ENCODE measurements around the gene SCGB1C1. TPM values are rescaled to one million over a fixed set of nuclear protein-coding genes. Genes with fewer than 3 reads are reported as not detected.

The SCGB1C1 gene
- total RNA-seq, 1 experiment from 2014 or later = not detected

GRCh38 chr11:210803-211180 is 17.9 kb downstream of the SCGB1C1 start:
- no TSS peak for BruUV-seq (replicated peaks)
- no peak overlapping the region for H2AFZ ChIP-seq (ENCODE audit: low read depth, low read length, poor library complexity, severe bottlenecking)
- H3K4me3 ChIP-seq (replicated peaks in 1 of 2; ENCODE audit: low read depth in 1 of 2, low read length in 2 of 2) = no peak overlapping the region
- H3K27me3 ChIP-seq (ENCODE audit: insufficient read depth, low read length) = no peaks in the 10 kb centered on the region
- peaks cover 39 to 50% of the 10 kb centered on the region in 2 experiments for H3K36me3 ChIP-seq (ENCODE audit: control insufficient read depth in 1 of 2, insufficient read depth in 2 of 2, low read length in 2 of 2)
- no peak overlapping the region for H3K4me2 ChIP-seq (ENCODE audit: low read length)
- no peak overlapping the region for H3K9ac ChIP-seq (ENCODE audit: low read length)
- H3K9me2 ChIP-seq (ENCODE audit: insufficient read depth) = no peaks in the 10 kb centered on the region
- H3K4me1 ChIP-seq (ENCODE audit: control insufficient read depth in 1 of 2, insufficient read depth in 2 of 2, low read length in 2 of 2) = peaks cover 14 to 20% of the 10 kb centered on the region in 2 experiments
- no peak for TF ChIP-seq REST (IDR thresholded peaks at IDR 0.05; ENCODE audit: low read depth)
- no peak for TF ChIP-seq SRF (IDR thresholded peaks at IDR 0.05; ENCODE audit: low read depth)
- no peak for TF ChIP-seq JUND (IDR thresholded peaks at IDR 0.05)
- no peak for TF ChIP-seq CEBPB (IDR thresholded peaks at IDR 0.05; ENCODE audit: low read depth)
- TF ChIP-seq FOSL1 (IDR thresholded peaks at IDR 0.05; ENCODE audit: low read depth) = no peak
- no peak for TF ChIP-seq YY1 (IDR thresholded peaks at IDR 0.05; ENCODE audit: extremely low read depth, insufficient replicate concordance, low read depth, low read length)
- no peak for TF ChIP-seq SP1 (IDR thresholded peaks at IDR 0.05; ENCODE audit: low read depth)
- TF ChIP-seq CBX3 (IDR thresholded peaks at IDR 0.05; ENCODE audit: low read depth) = no peak
- no peak for TF ChIP-seq EZH2phosphoT487 (IDR thresholded peaks at IDR 0.05; ENCODE audit: borderline replicate concordance)
- no peak for TF ChIP-seq ZFX (IDR thresholded peaks at IDR 0.05)
- TF ChIP-seq POLR2AphosphoS5 (IDR thresholded peaks at IDR 0.05; ENCODE audit: low read depth, low read length) = no peak
- no peak for TF ChIP-seq RAD21 (IDR thresholded peaks at IDR 0.05; ENCODE audit: low read depth)
- no peaks in the 10 kb centered on the region for H3K9me3 ChIP-seq (ENCODE audit: control insufficient read depth in 1 of 2, insufficient read depth in 1 of 2, low read depth in 1 of 2, low read length in 2 of 2)
- H4K20me1 ChIP-seq (ENCODE audit: insufficient read depth) = no peaks in the 10 kb centered on the region
- DNase-seq (ENCODE audit: low read depth, low spot score) (no peak), ATAC-seq (no peak)
- no peak overlapping the region for H3K27ac ChIP-seq (ENCODE audit: low read depth, low read length)
- CTCF ChIA-PET = no interaction called here
- RAD21 ChIA-PET (ENCODE audit: low non-redundant PET in 1 of 2, low total read pairs in 2 of 2, uncharacterized antibody in 2 of 2, unreplicated experiment in 2 of 2) = no interaction called here
- peaks cover 56% of the 10 kb centered on the region for H3K79me2 ChIP-seq (ENCODE audit: insufficient read depth, low read length)
- POLR2A ChIA-PET = no interaction called here
- intact Hi-C loops (cut with micrococcal nuclease) = no loop called here
